Islet of Langerhans (tissue), 1 donor: ENCODE measurements around the gene TUBB4B.

ENCODE experiments used
- FAIRE-seq: peaks from one replicate; lab custom pipeline; 2011; peaks lifted over from hg19 to GRCh38; lab: Jason Lieb, UNC

TUBB4B gene

GRCh38 chr9:137240841-137241489, at the start of gene TUBB4B:
TUBB4B (plus strand) TSS chr9:137241287; CDS start chr9:137241361, 74 bp downstream.
- peak; percentile 98 for FAIRE-seq

DNA sequence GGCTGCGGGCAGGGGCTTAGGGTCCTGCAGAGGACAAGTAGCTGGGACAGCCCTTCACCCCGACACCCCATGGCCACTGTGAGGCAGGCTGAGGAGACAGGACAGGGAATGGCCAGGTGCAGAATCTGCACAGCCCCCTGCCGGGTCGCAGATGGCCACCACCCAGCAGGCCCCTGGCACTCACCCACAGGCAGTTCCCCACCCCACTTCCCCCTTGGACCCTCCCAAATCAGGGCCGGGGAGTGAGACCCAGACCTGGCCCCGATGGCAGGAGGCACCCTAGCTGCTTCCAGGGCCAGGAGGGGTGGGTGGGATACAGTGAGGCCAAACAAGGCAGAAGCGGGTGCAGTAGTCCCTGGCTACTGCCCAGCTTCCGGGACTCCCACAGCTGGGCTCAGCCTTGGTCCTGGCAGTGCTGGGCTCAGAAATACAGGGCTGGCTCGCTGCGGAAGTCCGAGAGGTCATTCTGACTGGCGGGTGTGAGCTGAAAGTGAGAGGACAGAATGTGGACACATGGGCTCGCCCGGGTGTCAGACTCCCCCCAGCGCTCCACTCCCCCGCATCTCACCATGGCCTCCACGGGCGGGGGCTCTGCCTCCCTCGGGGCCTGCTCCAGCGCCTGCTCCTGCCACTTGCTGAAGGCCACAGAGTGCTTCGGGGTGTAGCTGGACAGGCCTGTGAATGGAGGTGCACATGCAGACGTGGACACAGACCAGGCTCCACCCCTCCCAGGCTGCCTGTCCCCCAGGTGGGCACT, 49.2 kb upstream of the TUBB4B start:
- FAIRE-seq, result no peak

- FAIRE-seq, result no peak
Observed at GRCh38 chr9:137192448-137192780, 48.7 kb upstream of the TUBB4B start.

- no peak for FAIRE-seq
Observed at GRCh38 chr9:137192859-137193258, 48.2 kb upstream of the TUBB4B start.

DNA sequence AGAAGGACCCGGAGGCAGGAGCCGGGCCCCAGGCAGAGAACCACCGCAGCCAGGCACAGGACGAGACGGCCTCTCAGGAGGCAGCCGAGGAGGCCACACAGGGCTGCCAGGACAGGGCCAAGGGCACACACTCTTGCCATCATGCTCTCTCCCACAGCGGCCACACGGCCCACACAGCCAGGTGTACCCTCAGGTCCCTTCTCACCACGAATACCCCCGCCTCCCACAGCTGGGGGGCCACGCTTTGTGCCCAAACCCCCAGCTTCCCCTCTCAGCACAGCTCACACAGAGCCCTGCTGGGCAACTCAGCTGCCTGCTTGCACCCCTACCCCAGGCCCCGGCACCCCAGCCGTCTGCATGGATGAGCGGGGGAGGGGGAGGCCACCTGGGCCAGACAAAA, 47.3 kb upstream of the TUBB4B start:
- FAIRE-seq, result no peak

GRCh38 chr9:137194388-137194787, 46.7 kb upstream of the TUBB4B start:
- no peak for FAIRE-seq

DNA sequence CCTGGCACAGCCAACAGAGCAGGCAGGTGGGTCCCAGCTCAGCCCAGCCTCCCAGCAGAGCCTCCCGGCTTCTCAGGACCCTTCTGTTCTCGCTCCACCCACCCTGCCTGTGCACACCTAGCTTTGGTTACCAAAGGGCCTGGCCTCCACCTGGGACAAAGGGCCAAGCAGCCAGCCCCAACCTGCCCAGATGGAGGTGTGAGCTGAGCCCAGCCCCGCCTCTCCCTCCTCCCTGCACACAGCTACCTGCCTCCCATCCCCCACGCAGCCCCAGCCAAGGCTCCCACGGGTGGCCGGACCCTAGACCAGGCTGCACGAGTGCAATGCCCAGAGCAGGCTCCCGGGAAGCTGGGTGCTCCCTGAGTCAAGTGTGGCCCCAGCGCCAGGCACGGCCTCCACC, 46.2 kb upstream of the TUBB4B start:
- FAIRE-seq, result no peak

GRCh38 chr9:137195525-137196220, 45.4 kb upstream of the TUBB4B start:
- FAIRE-seq, result no peak

DNA sequence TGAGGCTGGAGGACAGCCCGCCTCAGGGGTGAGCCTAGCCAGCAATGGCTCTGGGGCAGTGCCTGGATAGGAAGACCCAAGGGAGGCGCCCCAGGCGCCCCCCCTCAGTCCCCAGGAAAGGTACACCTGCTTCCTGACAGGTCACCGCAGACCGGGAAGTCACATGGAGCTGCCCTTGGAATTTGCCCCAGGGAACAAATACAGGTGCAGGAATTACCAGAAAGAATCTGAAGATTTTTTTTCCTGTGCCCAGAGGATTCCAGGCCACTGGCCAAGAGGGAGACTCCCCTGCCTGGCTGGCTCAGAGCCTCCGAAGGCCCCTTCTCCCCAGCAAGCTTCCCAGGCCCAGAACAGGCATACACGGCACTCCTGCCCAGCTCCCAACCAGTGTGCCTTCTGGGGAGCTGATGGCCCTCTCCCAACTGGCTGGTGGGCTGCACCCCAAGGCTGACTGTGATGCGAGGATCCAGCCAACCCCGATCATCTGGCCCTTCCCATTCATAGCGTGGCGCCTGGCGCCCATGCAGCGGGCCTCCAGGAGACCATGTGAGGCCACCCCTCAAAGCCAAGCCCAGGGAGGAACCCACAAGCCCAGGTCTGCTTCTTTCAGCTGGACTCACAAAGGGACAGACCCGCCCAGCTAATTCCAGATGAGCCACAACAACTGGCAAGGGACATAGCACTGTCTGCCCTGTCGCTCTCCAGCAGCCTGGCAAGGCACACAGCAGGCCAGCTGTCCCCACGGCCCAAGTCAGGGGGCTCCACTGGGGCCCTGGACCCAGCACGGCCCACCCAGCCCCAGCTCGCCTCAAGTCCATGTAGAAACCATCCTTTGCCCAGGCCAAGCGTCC, 42.8 kb upstream of the TUBB4B start:
- FAIRE-seq, result no peak

GRCh38 chr9:137198902-137199283, 42.2 kb upstream of the TUBB4B start:
- FAIRE-seq, result no peak

GRCh38 chr9:137199411-137200121, 41.5 kb upstream of the TUBB4B start:
- FAIRE-seq, result no peak

DNA sequence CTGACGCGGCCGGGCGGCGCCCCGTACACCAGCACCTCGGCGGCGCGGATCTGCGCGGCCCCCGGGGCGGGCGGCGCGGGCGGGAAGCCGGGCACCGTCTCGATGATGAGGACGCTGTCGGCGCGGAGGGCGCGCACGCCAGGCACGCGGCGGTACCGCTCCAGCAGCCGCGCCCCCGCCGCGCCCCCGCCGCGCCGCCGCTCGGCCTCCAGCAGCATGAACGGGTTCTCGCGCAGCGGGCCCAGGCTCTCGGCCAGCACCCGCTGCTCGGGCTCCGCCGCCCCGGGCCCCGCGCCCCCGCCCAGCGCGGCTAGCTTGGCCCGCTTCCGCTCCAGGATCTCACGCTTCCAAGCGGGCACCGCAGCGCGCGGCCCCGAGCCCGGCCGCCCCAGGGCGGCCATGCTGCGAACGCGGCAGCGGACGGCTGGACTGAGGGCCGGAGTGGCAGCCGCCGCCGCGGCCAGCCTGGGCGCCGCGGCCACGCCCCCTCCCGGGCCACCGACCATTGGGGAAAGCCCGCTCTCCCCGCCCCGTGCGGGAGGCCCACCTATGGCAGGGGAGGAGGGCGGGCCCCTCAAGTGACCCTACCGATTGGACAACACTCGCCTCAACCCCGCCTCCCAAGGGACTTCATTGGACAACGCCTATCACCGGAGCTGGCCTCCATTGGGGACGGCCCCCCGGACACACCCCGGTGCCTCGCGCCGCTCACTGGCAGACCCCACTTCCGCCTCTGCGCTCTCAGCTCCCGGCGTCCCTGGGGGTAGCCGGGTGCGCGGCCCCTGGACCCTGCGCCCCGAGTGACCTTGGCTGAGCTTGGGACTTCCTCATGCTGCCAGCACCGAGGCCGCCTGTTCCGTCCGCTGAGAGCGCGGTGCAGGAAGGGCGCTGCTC, 40.5 kb upstream of the TUBB4B start, which contains the start of gene TPRN:
TPRN (minus strand) TSS at position 431 of the 894 bp plus-strand sequence; CDS start at position 401, 30 bp downstream.
- peak; percentile 81 for FAIRE-seq

DNA sequence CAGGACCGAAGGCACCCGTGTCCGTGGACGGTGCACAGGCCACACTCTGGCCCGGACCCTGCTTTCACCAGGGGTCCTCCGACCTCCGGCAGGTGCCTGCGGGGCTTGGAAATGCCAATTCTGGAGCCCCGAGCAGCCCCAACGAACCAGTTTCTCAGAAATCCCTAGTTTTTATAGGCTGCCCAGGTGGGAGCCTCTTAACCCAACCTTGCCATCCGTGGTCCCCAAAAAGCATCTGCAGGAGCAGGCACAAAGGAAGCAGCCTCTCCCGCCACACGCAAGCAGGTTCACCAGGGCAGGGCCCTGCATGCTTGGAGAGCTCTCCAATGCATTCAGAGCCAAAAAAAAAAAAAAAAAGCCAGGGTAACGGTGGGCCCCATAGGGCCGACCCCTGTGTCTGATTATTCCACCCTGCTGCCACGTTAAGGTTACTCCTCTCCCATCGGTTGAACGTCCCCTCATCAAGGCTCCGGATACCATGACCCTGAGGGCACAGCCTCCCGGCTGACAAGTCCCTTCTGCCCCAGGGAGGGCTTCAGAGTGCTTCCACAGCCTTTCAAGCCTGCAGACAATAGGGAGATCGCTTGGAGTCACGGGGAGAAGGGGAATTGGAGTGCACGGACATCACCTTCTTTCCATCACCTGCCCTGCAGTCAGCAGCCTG, 39.8 kb upstream of the TUBB4B start:
- no peak for FAIRE-seq

- no peak for FAIRE-seq
Observed at GRCh38 chr9:137202966-137203365, 38.1 kb upstream of the TUBB4B start.

DNA sequence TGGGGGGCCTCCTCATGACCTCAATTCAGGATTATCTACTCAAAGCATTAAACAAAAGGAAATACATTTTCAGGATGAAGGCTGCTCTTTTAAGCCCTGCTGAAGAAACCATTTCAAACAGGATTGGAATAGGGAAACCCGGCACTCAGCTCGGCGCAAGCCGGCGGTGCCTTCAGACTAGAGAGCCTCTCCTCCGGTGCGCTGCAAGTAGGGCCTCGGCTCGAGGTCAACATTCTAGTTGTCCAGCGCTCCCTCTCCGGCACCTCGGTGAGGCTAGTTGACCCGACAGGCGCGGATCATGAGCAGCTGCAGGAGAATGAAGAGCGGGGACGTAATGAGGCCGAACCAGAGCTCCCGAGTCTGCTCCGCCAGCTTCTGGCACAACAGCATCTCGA, 36.4 kb upstream of the TUBB4B start:
- no peak for FAIRE-seq

GRCh38 chr9:137205126-137206069, 35.7 kb upstream of the TUBB4B start, which contains the start of the genes NDOR1 and TMEM203:
NDOR1 (plus strand) TSS chr9:137205700; CDS start chr9:137205778, 78 bp downstream.
TMEM203 (minus strand) TSS chr9:137205648; CDS start chr9:137205414, 234 bp downstream.
- no peak for FAIRE-seq

DNA sequence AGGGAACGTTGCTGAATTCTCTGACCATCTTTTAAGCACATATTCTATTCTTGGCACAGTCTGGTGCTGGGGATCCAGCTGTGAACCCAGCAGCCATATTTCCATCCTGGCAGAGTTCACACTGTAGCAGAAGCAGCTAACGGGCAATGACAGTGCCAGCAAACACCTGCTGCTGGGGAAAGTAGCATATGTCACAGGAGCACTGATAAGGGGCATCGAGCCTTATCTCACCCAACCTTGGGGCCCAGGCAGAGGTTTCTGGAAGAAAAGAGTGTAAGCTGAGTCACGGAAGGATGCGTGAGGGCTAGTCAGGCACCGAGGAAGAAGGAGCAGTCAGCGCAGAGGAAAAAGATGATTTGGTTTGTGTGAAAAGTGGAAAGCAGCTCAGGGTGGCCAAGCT, 34.5 kb upstream of the TUBB4B start:
- no peak for FAIRE-seq

- no peak for FAIRE-seq
Observed at GRCh38 chr9:137211532-137211931, 29.6 kb upstream of the TUBB4B start.

GRCh38 chr9:137212520-137212919, 28.6 kb upstream of the TUBB4B start:
- FAIRE-seq, result no peak
